BJ (cell line): Measurements from ENCODE around the gene ZC3H8. TPM values are rescaled to one million over a fixed set of nuclear protein-coding genes. Genes with fewer than 3 reads are reported as not detected.

ENCODE experiments used
- CTCF ChIA-PET: fragments of 350-600 bp; formaldehyde crosslinking; extraction: SDS; loops from one replicate; lab custom pipeline; 2021; ENCODE audit warnings: antibody characterized with exemption, inconsistent platforms; lab: Yijun Ruan, JAX
- POLR2A ChIA-PET: fragments of 300-600 bp; sonication (Branson Sonifier 250); formaldehyde crosslinking; extraction: SDS; loops from one replicate; lab custom pipeline; 2021; ENCODE audit warnings: antibody characterized with exemption; lab: Charles Lee
- DNase-seq: peaks from one replicate; pipeline ENCODE4 v3.0.0-alpha.2; 2011; ENCODE audit warnings: low read depth
- H3K27me3 ChIP-seq: 2 replicates; pipeline ENCODE4 v1.6.0; 2011; ENCODE audit warnings: low read length; ENCODE audit not compliant: control insufficient read depth, insufficient read depth
- H3K36me3 ChIP-seq: 2 replicates; pipeline ENCODE4 v1.5.1; 2011; ENCODE audit warnings: low read length; ENCODE audit not compliant: control insufficient read depth, insufficient read depth
- H3K4me3 ChIP-seq: 2 replicates; pipeline ENCODE4 v1.5.1; 2011; ENCODE audit warnings: low read depth, mild to moderate bottlenecking, control low read depth, low read length
- polyA plus RNA-seq: library from polyadenylated mRNA; depleted of rRNA; stranded (reverse); fragments of >200 nt; gene quantifications from 2 replicates; pipeline ENCODE4 v1.2.3, GENCODE V29; 2011
- TF ChIP-seq, protein P1 (sequence below): IDR thresholded peaks from 2 replicates; pipeline ENCODE4 v1.5.1; 2011; ENCODE audit warnings: low read depth, mild to moderate bottlenecking, control low read depth, inconsistent platforms, low read length, moderate library complexity; ENCODE audit not compliant: insufficient read depth

ZC3H8 gene
- polyA plus RNA-seq, 1 experiment, result 0.99 TPM

- 0 out of 2 replicates have a peak, but pooled peaks cover 2% of the 10 kb centered on the region for H3K36me3 ChIP-seq
- CTCF ChIA-PET, result interaction anchor here (1.0 to 1.3 kb wide), 2 partner anchors 20 to 229 kb away, joined by 3 read pairs; no protein-coding TSS in a partner anchor
- H3K4me3 ChIP-seq, result no peak overlapping the region
- POLR2A ChIA-PET, result no interaction called here
- TF ChIP-seq, protein P1, sequence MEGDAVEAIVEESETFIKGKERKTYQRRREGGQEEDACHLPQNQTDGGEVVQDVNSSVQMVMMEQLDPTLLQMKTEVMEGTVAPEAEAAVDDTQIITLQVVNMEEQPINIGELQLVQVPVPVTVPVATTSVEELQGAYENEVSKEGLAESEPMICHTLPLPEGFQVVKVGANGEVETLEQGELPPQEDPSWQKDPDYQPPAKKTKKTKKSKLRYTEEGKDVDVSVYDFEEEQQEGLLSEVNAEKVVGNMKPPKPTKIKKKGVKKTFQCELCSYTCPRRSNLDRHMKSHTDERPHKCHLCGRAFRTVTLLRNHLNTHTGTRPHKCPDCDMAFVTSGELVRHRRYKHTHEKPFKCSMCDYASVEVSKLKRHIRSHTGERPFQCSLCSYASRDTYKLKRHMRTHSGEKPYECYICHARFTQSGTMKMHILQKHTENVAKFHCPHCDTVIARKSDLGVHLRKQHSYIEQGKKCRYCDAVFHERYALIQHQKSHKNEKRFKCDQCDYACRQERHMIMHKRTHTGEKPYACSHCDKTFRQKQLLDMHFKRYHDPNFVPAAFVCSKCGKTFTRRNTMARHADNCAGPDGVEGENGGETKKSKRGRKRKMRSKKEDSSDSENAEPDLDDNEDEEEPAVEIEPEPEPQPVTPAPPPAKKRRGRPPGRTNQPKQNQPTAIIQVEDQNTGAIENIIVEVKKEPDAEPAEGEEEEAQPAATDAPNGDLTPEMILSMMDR, result no peak
- no peak for DNase-seq
- no peaks in the 10 kb centered on the region for H3K27me3 ChIP-seq
These were observed 3.6 kb downstream of the ZC3H8 start for GRCh38 chr2:112251271-112251670.

DNA sequence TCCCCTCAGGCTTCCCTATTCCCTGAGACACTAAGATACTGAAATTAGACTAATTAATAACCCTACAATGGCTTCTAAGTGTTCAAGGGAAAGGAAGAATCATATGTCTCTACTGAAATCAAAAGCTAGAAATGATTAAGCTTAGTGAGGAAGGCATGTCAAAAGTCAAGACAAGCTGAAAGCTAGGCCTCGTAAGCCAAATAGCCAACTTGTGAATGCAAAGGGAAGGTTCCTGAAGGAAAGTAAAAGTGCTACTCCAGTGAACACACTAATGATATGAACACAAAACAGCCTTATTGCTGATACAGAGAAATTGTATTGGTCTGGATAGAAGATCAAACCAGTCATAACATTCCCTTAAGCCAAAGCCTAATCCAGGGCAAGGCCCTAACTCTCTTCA lies 10.0 kb downstream of the ZC3H8 start:
- DNase-seq, result no peak
- ChIA-PET CTCF (interaction anchor here (3.9 kb wide), 1 partner anchor 15 kb away, joined by 13 read pairs; no protein-coding TSS in a partner anchor), POLR2A (no interaction called here)
- TF ChIP-seq, protein P1, result no peak
- Histone ChIP-seq H3K4me3 (no peak overlapping the region), H3K36me3 (0 out of 2 replicates have a peak, but pooled peaks cover 2% of the 10 kb centered on the region), H3K27me3 (no peaks in the 10 kb centered on the region)

GRCh38 chr2:112243233-112243632 lies 11.6 kb downstream of the ZC3H8 start:
- H3K4me3 ChIP-seq, result no peak overlapping the region
- H3K36me3 ChIP-seq, result 0 out of 2 replicates have a peak, but pooled peaks cover 2% of the 10 kb centered on the region
- CTCF ChIA-PET, result no interaction called here
- TF ChIP-seq, protein P1, result no peak
- H3K27me3 ChIP-seq, result no peaks in the 10 kb centered on the region
- POLR2A ChIA-PET, result no interaction called here
- DNase-seq, result no peak

DNA sequence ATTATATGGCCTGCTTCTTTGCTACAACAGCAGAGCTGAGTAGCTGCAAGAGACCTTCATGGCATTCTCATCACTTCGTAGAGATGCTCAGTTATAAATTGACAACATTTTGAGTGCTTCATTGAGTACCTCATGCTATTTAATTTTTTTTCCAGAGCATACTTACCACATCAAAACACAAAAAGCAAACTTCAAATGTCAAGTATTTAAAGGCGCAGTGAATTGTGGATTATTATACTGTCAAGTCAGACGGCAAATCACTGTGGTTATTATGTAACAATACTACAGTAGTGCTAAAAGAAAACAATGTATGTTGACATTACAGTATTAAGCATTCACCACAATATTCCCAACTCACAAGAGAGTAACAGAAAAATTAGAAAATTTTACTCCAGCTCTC lies 12.5 kb downstream of the ZC3H8 start:
- ChIA-PET POLR2A (no interaction called here), CTCF (interaction anchor here (0.9 kb wide), 1 partner anchor 18 kb away, joined by 4 read pairs; no protein-coding TSS in a partner anchor)
- Histone ChIP-seq H3K27me3 (no peaks in the 10 kb centered on the region), H3K36me3 (no peaks in the 10 kb centered on the region), H3K4me3 (no peak overlapping the region)
- DNase-seq, result no peak
- TF ChIP-seq, protein P1, result no peak

DNA sequence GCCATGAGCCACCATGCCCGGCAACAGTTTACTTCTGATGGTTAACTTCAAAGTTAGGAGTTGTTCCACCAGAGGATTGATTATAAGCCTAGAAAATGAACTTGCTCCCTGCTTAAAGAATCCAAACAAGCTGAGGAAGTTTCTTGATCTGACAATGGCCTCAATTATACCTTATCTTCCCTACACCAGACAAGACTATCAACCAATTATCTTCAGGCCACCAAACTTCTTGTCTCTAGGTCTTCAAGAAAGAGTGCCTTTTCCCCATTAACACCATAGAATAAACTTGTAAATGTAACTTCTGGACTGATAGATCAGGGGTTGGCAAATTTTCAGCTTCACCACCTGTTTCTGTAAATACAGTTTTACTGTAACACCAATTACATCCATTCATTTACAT lies 15.0 kb downstream of the ZC3H8 start:
- H3K36me3 ChIP-seq, result peaks cover 2% of the 10 kb centered on the region
- CTCF ChIA-PET, result no interaction called here
- TF ChIP-seq, protein P1, result no peak
- no peaks in the 10 kb centered on the region for H3K27me3 ChIP-seq
- POLR2A ChIA-PET, result no interaction called here
- no peak for DNase-seq
- no peak overlapping the region for H3K4me3 ChIP-seq
